ENCODE data around the gene EPHB1.

The EPHB1 gene

GRCh38 chr3:134753999-134754742, 40.9 kb upstream of the EPHB1 start:
- H3K4me3 ChIP-seq (ENCODE audit: low read depth, low read length), result no peak overlapping the region
- in situ Hi-C loops (cut with HindIII; ENCODE audit: low sequenced_read_pairs), result no loop called here
- no peak for TF ChIP-seq CTCF (IDR thresholded peaks at IDR 0.05; ENCODE audit: low read depth, low read length, missing control alignments)
- DNase-seq (ENCODE audit: low read depth), result no peak

GRCh38 chr3:134754768-134755559, 40.1 kb upstream of the EPHB1 start:
- TF ChIP-seq CTCF (IDR thresholded peaks at IDR 0.05; ENCODE audit: low read depth, low read length, missing control alignments), result peak; percentile 77
- in situ Hi-C loops (cut with HindIII; ENCODE audit: low sequenced_read_pairs), result no loop called here
- H3K4me3 ChIP-seq (ENCODE audit: low read depth, low read length), result no peak overlapping the region
- no peak for DNase-seq (ENCODE audit: low read depth)

GRCh38 chr3:134755821-134756220, 39.2 kb upstream of the EPHB1 start:
- no peak for DNase-seq (ENCODE audit: low read depth)
- no peak overlapping the region for H3K4me3 ChIP-seq (ENCODE audit: low read depth, low read length)
- no peak for TF ChIP-seq CTCF (IDR thresholded peaks at IDR 0.05; ENCODE audit: low read depth, low read length, missing control alignments)
- in situ Hi-C loops (cut with HindIII; ENCODE audit: low sequenced_read_pairs), result no loop called here

GRCh38 chr3:134757549-134758069, 37.5 kb upstream of the EPHB1 start:
- no peak overlapping the region for H3K4me3 ChIP-seq (ENCODE audit: low read depth, low read length)

GRCh38 chr3:134761213-134761612, 33.8 kb upstream of the EPHB1 start:
- H3K4me3 ChIP-seq (ENCODE audit: low read depth, low read length), result no peak overlapping the region
- no peak for TF ChIP-seq CTCF (IDR thresholded peaks at IDR 0.05; ENCODE audit: low read depth, low read length, missing control alignments)
- no peak for DNase-seq (ENCODE audit: low read depth)
- in situ Hi-C loops (cut with HindIII; ENCODE audit: low sequenced_read_pairs), result no loop called here

More at GRCh38 chr3:134757549-134758069, 37.5 kb upstream of the EPHB1 start:
- in situ Hi-C loops (cut with HindIII; ENCODE audit: low sequenced_read_pairs), result no loop called here
- no peak for TF ChIP-seq CTCF (IDR thresholded peaks at IDR 0.05; ENCODE audit: low read depth, low read length, missing control alignments)
- DNase-seq (ENCODE audit: low read depth), result no peak

- TF ChIP-seq CTCF (IDR thresholded peaks at IDR 0.05; ENCODE audit: low read depth, low read length, missing control alignments), result no peak
- in situ Hi-C loops (cut with HindIII; ENCODE audit: low sequenced_read_pairs), result no loop called here
- no peak overlapping the region for H3K4me3 ChIP-seq (ENCODE audit: low read depth, low read length)
- no peak for DNase-seq (ENCODE audit: low read depth)
Observed at GRCh38 chr3:134762016-134762415, 33.0 kb upstream of the EPHB1 start.
